Measurements from ENCODE around the gene CSNK1D.
"Not testable (repeated sequence)": the region's sequence is repeated elsewhere in the genome, so short reads cannot be mapped to it uniquely, and the experiment has no call there.

CSNK1D gene

DNA sequence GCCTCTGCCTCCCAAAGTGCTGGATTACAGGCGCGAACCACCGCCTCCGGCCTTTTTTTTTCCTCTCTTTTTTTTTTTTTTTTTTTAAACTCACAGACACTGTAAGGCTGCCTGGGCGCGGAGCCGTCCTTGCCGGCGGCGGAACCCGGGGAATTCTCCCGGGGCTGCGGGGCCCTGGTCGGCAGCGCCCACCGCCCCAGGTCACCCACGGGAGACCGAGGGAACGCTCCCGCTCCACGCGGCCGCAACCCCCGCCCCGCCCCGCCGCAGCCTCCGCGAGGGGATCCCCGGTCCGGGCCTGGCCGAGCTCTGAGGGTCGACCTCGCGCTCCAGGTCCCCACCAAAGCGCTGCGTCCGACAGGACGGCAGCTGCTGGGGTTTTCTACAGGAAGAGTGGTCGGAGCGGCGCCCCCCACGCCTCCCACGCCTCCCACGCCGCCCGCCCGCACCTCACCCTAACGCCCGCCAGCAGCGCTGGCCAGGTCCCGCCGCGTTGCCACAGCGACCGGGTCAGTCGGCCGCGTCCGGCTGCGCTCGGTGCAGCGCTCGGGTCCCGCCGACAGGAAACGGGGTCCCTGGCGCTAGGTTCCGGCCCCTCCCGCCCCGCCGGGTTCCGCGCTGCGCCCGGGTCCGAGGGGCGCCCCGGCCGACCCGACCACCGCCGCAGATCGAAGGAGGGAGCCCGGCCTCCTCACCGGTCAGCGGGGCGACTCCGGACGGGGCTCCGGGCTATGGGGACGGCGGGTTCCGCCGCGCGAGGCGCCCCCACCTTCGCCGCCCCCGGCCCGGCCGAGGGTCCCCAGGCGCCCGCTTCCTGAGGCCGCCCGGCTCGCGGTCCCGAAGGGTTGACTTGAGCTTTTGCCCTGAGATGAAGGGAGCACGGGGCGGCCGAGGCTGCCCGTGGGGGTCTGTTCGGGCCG, 60.9 kb downstream of the CSNK1D start, which contains the start of gene CCDC57:
TSS of gene CCDC57 (minus strand) at position 512 of the 920 bp plus-strand sequence. CDS start 10,898 bp downstream, outside the sequence.
- DNase-seq: peak; percentile 21

GRCh38 chr17:82210655-82211054, 62.8 kb downstream of the CSNK1D start:
- not testable (repeated sequence) for DNase-seq

GRCh38 chr17:82205720-82206508, 67.6 kb downstream of the CSNK1D start:
- DNase-seq: peak; percentile 64

DNA sequence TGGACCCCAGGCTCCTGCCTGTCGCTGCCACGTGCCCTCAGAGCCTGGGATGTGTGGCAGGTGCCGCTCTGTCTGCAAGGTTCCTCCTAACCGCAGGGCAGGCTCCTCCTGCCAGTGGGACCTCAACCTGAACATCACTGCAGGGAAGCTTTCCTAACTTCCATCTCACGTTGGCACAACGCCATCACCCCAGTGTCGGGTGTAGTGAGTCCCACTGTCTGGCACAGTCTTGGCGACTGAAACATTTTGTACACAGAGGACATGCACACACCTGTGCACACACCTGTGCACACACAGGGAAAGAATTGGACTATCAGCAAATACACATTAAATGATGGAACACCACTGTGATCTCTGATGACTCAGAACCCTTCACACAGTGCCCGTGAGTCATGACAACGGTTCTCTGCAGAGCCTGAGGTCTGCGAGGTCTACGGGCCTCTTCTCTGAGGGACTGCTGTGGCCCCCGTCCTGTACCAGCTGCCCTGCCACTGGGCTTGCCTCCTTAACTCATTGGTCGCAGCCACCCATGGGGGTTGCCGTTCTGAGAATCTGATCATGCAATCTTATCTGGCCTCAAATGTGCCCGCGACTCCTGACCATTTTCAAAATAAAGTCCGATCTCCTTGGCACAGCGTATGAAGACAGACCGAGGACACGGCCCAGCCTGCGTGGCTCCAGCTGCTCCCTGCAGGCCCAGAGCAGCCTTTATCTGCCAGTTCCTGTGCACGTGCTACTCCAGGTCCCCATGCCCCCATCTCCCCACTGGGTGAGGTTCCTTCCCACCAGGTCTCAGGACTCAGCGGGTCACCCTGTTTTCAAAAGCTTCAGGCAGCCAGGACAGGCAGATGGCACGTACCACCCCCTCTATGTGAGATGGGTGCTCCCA, 68.4 kb downstream of the CSNK1D start:
- DNase-seq: peak; percentile 5

- no peak for DNase-seq
Observed at GRCh38 chr17:82203920-82204319, 69.6 kb downstream of the CSNK1D start.

GRCh38 chr17:82202981-82203380, 70.5 kb downstream of the CSNK1D start:
- DNase-seq: no peak

GRCh38 chr17:82201498-82201910, 72.0 kb downstream of the CSNK1D start:
- no peak for DNase-seq

DNA sequence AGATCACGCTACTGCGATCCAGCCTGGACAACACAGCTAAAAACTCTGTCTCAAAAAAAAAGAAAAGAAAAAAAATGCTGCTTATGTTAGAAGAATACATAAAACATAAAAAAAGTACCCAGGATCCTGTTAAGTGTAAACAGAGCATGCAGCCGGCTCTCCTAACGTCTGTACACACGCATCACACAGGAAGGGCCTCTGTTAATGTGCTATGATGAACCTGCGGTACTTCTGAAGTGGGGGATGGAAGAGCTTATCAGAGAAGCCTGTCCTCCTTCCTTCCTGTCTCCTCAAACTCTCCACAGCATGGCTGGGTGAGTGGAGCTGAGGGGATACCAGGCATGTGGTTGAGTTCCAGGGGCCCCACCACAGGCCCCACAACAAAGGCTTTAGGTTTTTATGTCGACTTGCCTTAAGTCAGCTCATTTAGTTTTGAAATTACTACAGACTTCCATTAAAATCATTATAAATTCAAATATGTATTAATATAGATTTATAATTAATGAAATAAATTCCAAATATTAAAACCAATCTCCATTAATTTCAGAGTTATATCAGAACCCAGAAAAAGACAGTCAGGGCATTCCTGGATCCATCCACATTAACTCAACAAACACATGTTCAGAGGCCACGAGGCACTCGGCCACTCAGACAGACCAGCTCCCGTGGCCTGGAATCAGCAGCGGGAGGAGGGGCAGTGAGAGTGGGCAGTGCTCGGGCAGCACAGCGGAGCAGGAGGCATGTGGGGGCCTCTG, 72.6 kb downstream of the CSNK1D start:
- no peak for DNase-seq

DNA sequence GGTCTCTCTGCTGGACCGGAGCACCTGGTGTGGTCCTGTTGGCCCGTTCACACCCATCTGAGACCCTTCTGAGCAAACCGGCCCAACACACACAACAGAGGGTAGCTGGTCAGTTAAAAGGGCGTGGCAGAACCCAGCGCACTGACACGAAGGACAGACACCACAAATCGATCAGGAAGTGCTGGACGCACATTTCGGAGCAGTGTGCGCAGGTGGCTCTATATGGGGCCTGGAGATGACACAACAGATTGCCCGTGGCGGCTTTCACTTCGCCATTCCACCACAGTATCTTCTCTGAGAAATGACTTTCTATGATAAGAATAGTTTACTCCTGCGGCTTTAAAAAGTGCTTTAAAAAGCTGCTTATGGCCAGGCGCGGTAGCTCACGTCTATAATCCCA, 73.4 kb downstream of the CSNK1D start:
- no peak for DNase-seq

DNA sequence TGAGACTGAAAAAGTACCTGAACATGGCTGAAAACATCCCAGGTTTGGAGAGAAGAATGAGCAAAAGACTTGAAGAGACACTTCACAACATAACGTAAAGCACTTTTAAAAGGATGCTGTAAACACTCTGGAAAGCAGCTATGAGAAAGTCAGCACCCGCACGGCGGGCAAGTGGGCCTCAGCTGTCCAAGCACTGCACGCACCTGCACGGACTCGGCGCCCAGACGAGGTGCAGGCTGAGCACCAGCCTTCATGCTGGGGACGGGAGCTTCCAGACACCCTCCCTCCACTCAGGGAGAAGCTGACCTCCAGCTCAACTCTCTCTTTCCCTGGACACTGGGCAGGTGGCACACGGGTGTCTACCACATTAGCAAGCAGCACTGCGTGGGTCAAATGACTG, 74.0 kb downstream of the CSNK1D start:
- DNase-seq: no peak

DNA sequence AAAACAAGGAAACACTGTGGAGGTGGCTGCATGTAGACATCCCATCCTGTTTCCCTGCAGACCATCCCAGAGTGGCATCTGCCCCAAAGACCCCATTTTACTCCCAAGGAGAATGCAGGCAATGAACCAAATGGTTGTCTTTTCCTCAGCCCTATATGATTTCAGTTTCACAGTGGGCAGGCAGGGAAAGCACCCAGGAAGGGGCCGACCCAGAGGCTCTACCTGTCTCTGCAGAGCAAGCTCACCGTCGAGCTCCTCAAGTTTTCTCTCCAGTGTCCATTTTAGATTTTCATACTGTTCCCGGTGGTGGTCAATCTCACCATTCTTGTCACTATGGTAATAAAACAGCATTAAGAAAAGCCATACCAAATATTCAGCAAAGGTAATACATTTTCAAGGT, 75.4 kb downstream of the CSNK1D start:
- no peak for DNase-seq

DNA sequence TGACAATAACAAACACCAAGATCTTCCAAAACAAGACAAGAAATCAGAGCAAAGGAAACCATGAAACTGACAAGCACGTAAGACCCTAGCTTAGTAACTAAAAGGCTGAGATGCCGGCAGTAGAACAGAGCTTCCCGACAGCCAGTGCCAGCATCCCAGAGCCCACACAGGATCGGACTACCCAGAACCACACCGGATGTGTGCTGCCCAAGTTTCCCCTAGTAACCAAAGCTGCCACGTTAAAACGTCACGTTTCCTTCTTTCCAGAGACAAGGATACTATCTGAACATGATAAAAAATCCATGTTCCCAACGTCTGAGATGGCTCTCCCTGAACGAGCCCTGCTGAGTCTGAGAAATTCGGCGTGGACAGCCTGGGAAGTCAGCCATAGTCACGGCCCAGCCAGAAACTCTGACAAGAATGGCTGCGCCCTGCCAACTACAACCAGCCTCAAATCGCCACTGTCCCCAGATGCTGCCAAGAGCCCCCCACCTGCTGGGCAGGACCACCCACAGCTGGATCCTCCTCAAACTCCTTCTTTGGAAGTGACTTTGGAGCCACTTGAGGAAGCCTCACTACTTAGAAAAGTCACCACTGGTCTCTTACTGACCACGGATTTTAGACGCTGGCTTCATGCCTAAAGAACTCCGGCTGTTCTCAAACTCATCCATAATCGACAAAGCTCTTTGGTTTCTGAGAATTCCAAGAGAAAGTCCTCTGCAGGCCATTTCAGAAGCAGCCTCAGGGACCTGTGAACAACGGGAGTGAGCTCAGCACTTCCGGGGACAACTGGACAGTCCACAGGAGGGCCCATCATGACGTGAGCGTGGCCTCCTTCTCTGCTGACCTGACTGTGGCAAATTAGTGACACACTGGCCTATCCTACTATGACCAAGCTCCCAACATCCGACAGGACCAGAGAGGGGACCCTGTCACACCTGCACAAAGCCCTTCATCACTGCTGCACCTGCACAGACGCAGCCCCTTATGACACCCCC, 77.5 kb downstream of the CSNK1D start:
- no peak for DNase-seq

DNA sequence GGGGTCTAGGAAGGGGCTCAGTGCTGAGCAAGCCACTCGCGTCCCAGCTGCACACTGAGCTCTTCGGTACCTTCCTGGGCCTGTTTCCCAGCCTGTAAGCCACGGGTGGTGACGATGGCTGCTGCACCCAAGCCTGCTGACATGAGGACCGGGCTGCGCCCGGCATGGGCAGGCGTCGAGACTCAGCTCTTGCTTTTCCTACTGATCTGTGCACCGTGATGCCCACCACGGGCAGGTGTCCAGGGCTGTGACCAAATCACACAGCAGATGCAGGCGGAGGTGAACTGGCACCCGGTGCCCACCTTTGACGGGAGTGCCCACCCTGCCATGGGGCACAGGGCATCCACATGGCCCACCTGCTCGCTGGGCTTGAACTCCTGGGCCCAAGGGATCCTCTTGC, 78.7 kb downstream of the CSNK1D start:
- no peak for DNase-seq

DNA sequence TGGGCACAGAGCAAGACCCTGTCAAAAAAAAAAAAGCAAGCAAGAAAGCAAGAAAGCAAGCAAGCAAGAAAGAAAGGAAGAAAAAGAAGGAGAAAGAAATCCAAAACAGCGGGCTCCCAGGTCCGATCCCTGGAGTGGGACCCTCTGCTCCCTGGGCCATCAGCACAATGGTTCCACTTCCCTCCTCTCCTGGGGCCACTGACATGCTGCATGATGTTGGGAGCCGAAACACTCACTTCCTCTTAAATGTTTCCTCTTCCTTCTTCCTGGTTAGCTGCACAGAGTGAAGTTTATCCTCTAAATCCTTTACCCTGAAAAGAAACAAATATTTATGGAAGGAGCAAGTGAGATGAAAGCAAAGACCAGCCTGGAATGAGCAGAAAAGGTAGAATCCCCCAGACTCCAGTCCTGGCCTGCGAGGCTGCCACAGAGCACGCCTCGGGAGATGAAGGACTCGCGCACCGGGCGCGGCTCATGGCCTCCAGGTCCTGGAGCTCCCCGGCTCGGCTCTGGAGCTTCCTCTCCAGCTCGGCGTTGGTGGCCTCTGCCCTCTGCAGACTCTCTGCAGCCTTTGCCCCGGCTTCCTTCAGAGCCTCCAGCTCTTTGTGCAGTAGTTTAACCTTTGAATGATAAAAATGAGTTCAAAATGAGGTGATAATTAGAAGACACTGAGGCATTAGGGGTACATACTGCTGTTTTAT, 79.8 kb downstream of the CSNK1D start:
- DNase-seq: no peak

DNA sequence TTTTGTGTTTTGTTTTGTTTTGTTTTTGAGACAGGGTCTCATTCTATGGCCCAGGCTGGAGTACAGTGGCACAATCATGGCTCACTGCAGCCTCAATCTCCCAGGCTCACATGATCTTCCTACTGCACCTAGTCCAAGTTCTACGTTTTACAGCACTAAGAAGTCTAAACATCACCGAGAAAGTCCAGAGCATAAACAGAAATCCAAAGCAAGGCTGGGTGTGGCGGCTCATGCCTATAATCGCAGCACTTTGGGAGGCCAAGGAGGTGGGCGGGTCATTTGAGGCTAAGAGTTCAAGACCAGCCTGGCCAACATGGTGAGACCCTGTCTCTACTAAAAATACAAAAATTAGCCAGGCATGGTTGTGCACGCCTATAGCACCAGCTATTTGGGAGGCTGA, 80.5 kb downstream of the CSNK1D start:
- not testable (repeated sequence) for DNase-seq
